Lower leg skin (tissue), 4 donors: ENCODE data around the gene FGF22. TPM values are rescaled to one million over a fixed set of nuclear protein-coding genes. Genes with fewer than 3 reads are reported as not detected.
A peak's percentile ranks its signal among the peaks of the same experiment; 100 is the strongest.

Experiments used
- DNase-seq, 2 donors: peaks; one replicate each; pipeline ENCODE4 v3.0.0-alpha.2; 2019; ENCODE audit warnings: low spot score in 2 of 2
- H3K4me3 ChIP-seq: fragments of 200-600 bp; sonication (generic); 2 replicates; pipeline ENCODE4 v1.5.1; 2017; ENCODE audit warnings: mild to moderate bottlenecking, low read depth; ENCODE audit not compliant: poor library complexity, severe bottlenecking
- POLR2A ChIP-seq, 2 donors: fragments of 450-650 bp; IDR thresholded peaks; one replicate each; pipeline ENCODE4 v1.6.1; 2016 to 2017; ENCODE audit warnings: antibody characterized with exemption in 2 of 2, mild to moderate bottlenecking in 1 of 2, moderate library complexity in 1 of 2
- WGBS, 2 donors: methylation state at CpG; one replicate each; pipeline ENCODE4 v1.1.5; 2018; 5-methylcytosine and 5-hydroxymethylcytosine counted together
- intact Hi-C: fragments of 100-400 bp; cut with DNase I; formaldehyde crosslinking; loops from one replicate; pipeline ENCODE4 v1.15.0; 2023; ENCODE audit warnings: low total_unique reads
- total RNA-seq, 4 donors: library from RNA; depleted of rRNA; stranded (reverse); fragments of >200 nt; gene quantifications; one replicate each; pipeline ENCODE4 v1.1.0, GENCODE V29; 2016
- TF ChIP-seq, protein P1 (sequence below), 3 donors: fragments of 450-650 bp; IDR thresholded peaks; one replicate each; pipeline ENCODE4 v1.5.1; 2016; ENCODE audit warnings: antibody characterized with exemption in 3 of 3, mild to moderate bottlenecking in 3 of 3, moderate library complexity in 2 of 3

The FGF22 gene
- total RNA-seq, 4 donors from 2014 or later, result 16.1 to 41.8 (median 25.6) TPM

DNA sequence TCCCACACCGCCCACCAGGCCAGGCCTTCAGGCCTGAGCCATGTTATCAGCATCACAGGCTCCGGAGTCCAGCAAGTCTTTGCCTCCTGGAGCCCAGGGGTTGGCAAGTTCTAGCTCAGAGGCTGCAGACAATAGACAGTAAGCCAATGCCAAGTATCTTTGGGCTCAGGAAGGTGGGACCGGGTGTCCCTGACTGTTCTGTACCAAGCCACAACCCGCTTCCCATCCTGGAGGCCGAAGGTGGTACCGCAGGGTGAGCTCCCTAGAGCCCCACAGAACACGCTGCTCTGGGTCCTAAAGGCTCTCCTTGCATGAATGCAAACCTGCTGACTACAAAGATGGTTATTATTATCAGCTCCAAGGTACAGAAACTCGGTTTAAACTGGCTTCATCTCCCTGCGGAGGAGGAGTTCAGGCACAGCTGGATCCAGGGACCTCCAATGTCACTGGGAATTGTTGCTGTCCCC lies 31.0 kb downstream of the FGF22 start:
- TF ChIP-seq, protein P1, sequence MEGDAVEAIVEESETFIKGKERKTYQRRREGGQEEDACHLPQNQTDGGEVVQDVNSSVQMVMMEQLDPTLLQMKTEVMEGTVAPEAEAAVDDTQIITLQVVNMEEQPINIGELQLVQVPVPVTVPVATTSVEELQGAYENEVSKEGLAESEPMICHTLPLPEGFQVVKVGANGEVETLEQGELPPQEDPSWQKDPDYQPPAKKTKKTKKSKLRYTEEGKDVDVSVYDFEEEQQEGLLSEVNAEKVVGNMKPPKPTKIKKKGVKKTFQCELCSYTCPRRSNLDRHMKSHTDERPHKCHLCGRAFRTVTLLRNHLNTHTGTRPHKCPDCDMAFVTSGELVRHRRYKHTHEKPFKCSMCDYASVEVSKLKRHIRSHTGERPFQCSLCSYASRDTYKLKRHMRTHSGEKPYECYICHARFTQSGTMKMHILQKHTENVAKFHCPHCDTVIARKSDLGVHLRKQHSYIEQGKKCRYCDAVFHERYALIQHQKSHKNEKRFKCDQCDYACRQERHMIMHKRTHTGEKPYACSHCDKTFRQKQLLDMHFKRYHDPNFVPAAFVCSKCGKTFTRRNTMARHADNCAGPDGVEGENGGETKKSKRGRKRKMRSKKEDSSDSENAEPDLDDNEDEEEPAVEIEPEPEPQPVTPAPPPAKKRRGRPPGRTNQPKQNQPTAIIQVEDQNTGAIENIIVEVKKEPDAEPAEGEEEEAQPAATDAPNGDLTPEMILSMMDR (IDR thresholded peaks at IDR 0.05), result no peak
- TF ChIP-seq POLR2A (IDR thresholded peaks at IDR 0.05), result no peak
- no peak for DNase-seq
- 74 to 79% methylated on average over 9 of the region's 9 CpGs for WGBS, 2 donors
- intact Hi-C loops, result no loop called here
- H3K4me3 ChIP-seq, result no peak overlapping the region

DNA sequence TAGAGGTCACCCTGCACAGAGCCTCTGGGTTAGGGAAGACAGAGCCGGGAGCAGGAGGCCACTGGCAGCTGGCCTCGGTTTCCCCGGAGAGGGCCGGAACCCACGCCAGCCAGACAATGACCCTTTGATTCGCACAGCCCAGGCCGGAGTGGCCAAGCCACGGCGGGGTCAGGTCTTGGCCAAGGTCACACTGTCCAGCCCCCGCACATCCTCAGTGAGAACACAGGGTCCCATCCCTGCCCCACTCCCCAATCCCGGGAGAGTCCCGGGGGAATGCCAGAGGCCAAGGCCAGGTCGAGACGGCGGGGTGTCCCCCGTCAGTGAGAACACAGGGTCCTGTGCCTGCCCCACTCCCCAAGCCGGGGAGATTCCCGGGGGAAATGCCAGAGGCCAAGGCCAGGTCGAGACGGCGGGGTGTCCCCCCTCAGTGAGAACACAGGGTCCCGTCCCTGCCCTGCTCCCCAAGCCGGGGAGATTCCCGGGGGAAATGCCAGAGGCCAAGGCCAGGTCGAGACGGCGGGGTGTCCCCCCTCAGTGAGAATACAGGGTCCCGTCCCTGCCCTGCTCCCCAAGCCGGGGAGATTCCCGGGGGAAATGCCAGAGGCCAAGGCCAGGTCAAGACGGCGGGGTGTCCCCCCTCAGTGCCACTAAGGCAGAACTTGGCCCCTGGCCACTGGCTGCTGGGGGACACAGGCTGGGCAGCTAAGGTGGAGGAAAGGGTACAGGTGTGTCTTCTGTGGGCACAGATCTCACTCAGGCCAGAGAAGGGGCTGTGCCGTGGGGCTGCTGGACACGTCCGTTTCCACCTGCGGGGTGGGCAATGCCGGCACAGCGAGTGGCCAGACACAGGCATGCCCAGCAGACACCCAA lies 34.8 kb downstream of the FGF22 start:
- no peak for TF ChIP-seq POLR2A (IDR thresholded peaks at IDR 0.05)
- intact Hi-C loops, result no loop called here
- 61 to 68% methylated on average over 27 to 38 of the region's 38 CpGs for WGBS, 2 donors
- no peak for DNase-seq
- no peak overlapping the region for H3K4me3 ChIP-seq

DNA sequence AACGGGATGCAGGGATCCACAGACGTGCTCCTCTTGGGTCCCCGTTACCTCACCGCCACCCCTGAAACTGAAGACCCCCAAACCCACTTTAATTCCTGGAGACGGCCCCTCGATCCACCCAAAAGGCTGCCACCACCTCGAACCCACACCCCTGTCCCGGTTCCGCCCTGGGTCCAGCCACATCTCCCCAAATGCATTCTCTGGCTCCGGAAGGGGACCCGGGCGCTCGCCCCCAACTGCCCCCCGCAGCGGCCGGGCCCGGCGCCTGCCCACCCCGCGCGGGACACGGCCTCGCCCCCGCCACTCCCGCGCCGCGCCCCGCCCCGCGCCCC lies 36.3 kb downstream of the FGF22 start:
- intact Hi-C loops, result no loop called here
- no peak overlapping the region for H3K4me3 ChIP-seq
- no peak for DNase-seq
- no peak for TF ChIP-seq POLR2A (IDR thresholded peaks at IDR 0.05)
- TF ChIP-seq, protein P1 (IDR thresholded peaks at IDR 0.05), result no peak
- 11% methylated on average over 10 to 19 of the region's 31 CpGs for WGBS, 2 donors

DNA sequence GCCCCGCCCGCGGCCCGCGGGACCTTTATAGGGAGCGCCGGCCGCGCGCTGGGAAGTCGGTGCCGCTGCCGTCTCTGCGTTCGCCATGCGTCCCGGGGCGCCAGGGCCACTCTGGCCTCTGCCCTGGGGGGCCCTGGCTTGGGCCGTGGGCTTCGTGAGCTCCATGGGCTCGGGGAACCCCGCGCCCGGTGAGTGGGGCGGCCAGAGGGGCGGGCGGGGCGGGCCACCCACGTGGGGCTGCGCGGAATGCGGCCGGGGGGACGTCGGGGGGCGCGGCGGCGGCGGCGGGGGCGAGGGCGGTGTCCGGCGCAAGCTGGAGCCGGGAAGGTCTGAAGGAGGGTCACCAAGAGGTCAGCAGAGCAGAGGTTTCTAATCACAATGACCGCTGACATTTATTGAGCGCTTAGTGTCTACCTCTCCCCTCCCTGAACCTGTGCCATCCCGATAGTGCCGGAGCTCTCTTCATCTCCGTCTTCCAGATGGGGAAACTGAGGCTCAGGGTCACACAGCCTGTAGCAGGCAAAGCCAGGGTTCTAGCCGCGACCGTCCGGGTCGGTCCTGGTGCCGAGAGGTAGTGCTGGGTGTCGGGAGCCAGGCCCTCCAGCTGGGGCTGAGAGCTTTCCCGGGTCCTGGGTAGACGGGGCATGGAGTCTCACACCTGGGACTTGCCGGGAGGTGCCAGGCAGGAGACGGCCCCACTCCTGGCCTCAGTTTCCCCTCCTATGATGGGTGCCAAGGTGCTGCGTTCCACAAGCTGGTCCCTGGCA lies 36.8 kb downstream of the FGF22 start, which contains the start of gene FSTL3:
Gene FSTL3 (plus strand): TSS at position 54 of the 767 bp plus-strand sequence. CDS start 32 bp downstream, at position 86.
- no peak for DNase-seq
- TF ChIP-seq POLR2A (IDR thresholded peaks at IDR 0.05), result no peak

DNA sequence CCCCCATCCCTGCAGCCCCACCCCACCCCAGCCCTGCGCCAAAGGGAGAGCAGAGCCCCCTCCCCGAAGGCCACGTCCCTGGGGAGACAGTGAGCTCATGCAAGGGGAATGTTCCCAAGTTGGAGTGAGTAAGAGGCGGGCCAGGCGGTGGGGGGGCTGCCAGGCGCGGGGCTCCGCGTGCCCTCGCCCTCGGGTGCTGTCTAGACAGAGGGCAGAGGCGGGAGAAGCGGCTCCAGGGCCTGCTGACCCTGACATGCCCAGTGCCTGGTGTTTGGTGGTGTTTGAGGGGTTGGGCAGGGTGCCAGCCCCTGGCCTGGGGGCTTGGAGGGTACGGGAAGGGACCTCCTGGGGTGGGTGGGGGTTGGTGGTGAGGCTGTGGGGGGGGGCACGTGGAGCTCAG lies 37.5 kb downstream of the FGF22 start:
- intact Hi-C loops, result no loop called here
- peak in 1 of 2 donors; percentile 96 for DNase-seq
- 4 to 10% methylated on average over 10 to 14 of the region's 15 CpGs for WGBS, 2 donors
- peak overlapping the region; percentile 44 for H3K4me3 ChIP-seq
- TF ChIP-seq POLR2A (IDR thresholded peaks at IDR 0.05), result no peak
- TF ChIP-seq, protein P1 (IDR thresholded peaks at IDR 0.05), result no peak

More for the DNA sequence above, 36.8 kb downstream of the FGF22 start, which contains the start of gene FSTL3:
- H3K4me3 ChIP-seq, result peak within 1 kb of the TSS; percentile 44
- intact Hi-C loops, result no loop called here
- WGBS, 2 donors, result 2 to 5% methylated on average over 30 to 50 of the region's 63 CpGs

DNA sequence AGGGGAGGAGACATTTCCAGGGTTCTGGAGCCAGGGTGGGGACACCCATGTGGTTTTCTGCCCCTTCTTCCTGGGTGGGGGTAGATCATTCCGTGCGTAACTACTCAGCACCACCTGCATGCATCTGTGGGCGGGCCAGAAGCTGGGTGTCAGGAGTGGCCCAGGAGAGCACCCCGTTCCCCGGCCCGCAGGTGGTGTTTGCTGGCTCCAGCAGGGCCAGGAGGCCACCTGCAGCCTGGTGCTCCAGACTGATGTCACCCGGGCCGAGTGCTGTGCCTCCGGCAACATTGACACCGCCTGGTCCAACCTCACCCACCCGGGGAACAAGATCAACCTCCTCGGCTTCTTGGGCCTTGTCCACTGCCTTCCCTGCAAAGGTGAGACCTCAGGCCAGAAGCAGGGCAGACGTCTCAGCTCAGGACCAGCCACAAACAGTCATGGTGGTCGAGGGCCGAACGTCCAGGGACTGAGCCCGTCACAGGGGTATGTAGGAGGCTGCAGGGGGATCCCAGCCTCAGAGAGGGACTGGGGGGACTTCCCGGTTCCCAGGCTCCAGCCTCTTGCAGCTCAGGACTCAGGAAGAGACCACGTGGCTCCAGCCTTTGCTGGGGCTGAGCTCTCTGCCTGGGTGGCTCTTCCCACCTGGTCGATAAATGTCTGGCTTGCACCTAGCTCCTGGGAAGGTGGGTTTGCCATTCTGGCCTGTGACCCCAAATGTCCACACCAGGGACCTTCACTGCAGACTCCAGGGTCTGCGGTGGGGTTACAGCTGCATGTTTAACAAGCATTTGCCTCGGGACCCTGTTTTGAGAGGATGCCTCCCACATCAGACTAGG lies 38.1 kb downstream of the FGF22 start:
- H3K4me3 ChIP-seq, result no peak overlapping the region
- peak in 1 of 2 donors; percentile 88 for DNase-seq
- intact Hi-C loops, result no loop called here
- TF ChIP-seq, protein P1 (IDR thresholded peaks at IDR 0.05), result no peak
- TF ChIP-seq POLR2A (IDR thresholded peaks at IDR 0.05), result no peak
- WGBS, 2 donors, result 34 to 41% methylated on average over 10 to 18 of the region's 22 CpGs
